Progenitor cell of endocrine pancreas (in vitro differentiated cells): ENCODE results near the gene CENPE. TPM values are rescaled to one million over a fixed set of nuclear protein-coding genes. Genes with fewer than 3 reads are reported as not detected.
A peak's percentile ranks its signal among the peaks of the same experiment; 100 is the strongest.

ENCODE experiments used
- DNase-seq: peaks from one replicate; pipeline ENCODE4 v3.0.0; 2021; ENCODE audit warnings: low spot score; ENCODE audit not compliant: unreplicated experiment
- H3K27ac Mint-ChIP-seq: 2 replicates; pipeline ENCODE4 v1.8.0; 2021; ENCODE audit warnings: mild to moderate bottlenecking, moderate library complexity, mixed read lengths
- H3K27me3 Mint-ChIP-seq: 2 replicates; pipeline ENCODE4 v1.8.0; 2021; ENCODE audit warnings: mixed read lengths
- H3K36me3 Mint-ChIP-seq: 2 replicates; pipeline ENCODE4 v1.8.0; 2022; ENCODE audit warnings: mixed read lengths; ENCODE audit not compliant: insufficient read depth
- H3K4me1 Mint-ChIP-seq: 2 replicates; pipeline ENCODE4 v1.8.0; 2021; ENCODE audit warnings: low read depth, mixed read lengths
- H3K4me3 Mint-ChIP-seq: 2 replicates; pipeline ENCODE4 v1.8.0; 2021; ENCODE audit warnings: low read depth, mild to moderate bottlenecking, moderate library complexity, mixed read lengths
- H3K9me3 Mint-ChIP-seq: 2 replicates; pipeline ENCODE4 v1.8.0; 2021; ENCODE audit warnings: low read depth, mixed read lengths
- CTCF ChIP-seq: fragments of 200-600 bp; sonication (generic); IDR thresholded peaks from one replicate; pipeline ENCODE4 v1.5.0; 2021; ENCODE audit warnings: antibody characterized with exemption, mild to moderate bottlenecking; ENCODE audit not compliant: unreplicated experiment
- total RNA-seq: library from RNA; stranded (reverse); gene quantifications from 2 replicates; pipeline ENCODE4 v1.2.1, GENCODE V29; 2021

CENPE gene
- total RNA-seq, 1 donor from 2014 or later: 16.5 TPM

- peak overlapping the region; percentile 94 for H3K27ac Mint-ChIP-seq
- no peak for DNase-seq
- H3K4me3 Mint-ChIP-seq: peak overlapping the region; percentile 84
- no peaks in the 10 kb centered on the region for H3K9me3 Mint-ChIP-seq
- no peaks in the 10 kb centered on the region for H3K36me3 Mint-ChIP-seq
- TF ChIP-seq CTCF: no peak
- peaks cover 22% of the 10 kb centered on the region for H3K4me1 Mint-ChIP-seq
- H3K27me3 Mint-ChIP-seq: no peaks in the 10 kb centered on the region
Observed at GRCh38 chr4:103098756-103099440, 99.2 kb downstream of the CENPE start.

GRCh38 chr4:103098341-103098740 is 99.8 kb downstream of the CENPE start:
- Mint-ChIP-seq H3K36me3 (no peaks in the 10 kb centered on the region), H3K27me3 (no peaks in the 10 kb centered on the region), H3K9me3 (no peaks in the 10 kb centered on the region), H3K4me1 (peaks cover 22% of the 10 kb centered on the region), H3K4me3 (peak overlapping the region; percentile 84), H3K27ac (peak overlapping the region; percentile 25)
- DNase-seq: no peak
- TF ChIP-seq CTCF: no peak

- peaks cover 2% of the 10 kb centered on the region for H3K36me3 Mint-ChIP-seq
- H3K4me1 Mint-ChIP-seq: peaks cover 22% of the 10 kb centered on the region
- no peaks in the 10 kb centered on the region for H3K9me3 Mint-ChIP-seq
Observed at GRCh38 chr4:103097112-103097511, 101.0 kb downstream of the CENPE start.

GRCh38 chr4:103095080-103095479 is 103.1 kb downstream of the CENPE start:
- no peak overlapping the region for H3K27ac Mint-ChIP-seq
- no peaks in the 10 kb centered on the region for H3K9me3 Mint-ChIP-seq
- peaks cover 2% of the 10 kb centered on the region for H3K36me3 Mint-ChIP-seq
- no peak for DNase-seq
- peaks cover 22% of the 10 kb centered on the region for H3K4me1 Mint-ChIP-seq
- TF ChIP-seq CTCF: no peak
- H3K27me3 Mint-ChIP-seq: no peaks in the 10 kb centered on the region
- no peak overlapping the region for H3K4me3 Mint-ChIP-seq

More at GRCh38 chr4:103097112-103097511, 101.0 kb downstream of the CENPE start:
- no peak overlapping the region for H3K27ac Mint-ChIP-seq
- TF ChIP-seq CTCF: no peak
- DNase-seq: no peak
- no peak overlapping the region for H3K4me3 Mint-ChIP-seq
- H3K27me3 Mint-ChIP-seq: no peaks in the 10 kb centered on the region

GRCh38 chr4:103092245-103092644 is 105.9 kb downstream of the CENPE start:
- DNase-seq: no peak
- no peaks in the 10 kb centered on the region for H3K9me3 Mint-ChIP-seq
- no peaks in the 10 kb centered on the region for H3K27me3 Mint-ChIP-seq
- no peak overlapping the region for H3K4me3 Mint-ChIP-seq
- no peak for TF ChIP-seq CTCF
- H3K36me3 Mint-ChIP-seq: peaks cover 12% of the 10 kb centered on the region
- H3K4me1 Mint-ChIP-seq: peaks cover 4% of the 10 kb centered on the region
- no peak overlapping the region for H3K27ac Mint-ChIP-seq
